Astrocyte (in vitro differentiated cells and primary cell): Measurements from ENCODE around the gene VSNL1. TPM values are rescaled to one million over a fixed set of nuclear protein-coding genes. Genes with fewer than 3 reads are reported as not detected.

ENCODE experiments used
- DNase-seq: peaks from one replicate; pipeline ENCODE4 v3.0.0-alpha.2; 2010; ENCODE audit warnings: low read depth
- FAIRE-seq: peaks from 2 replicates; lab custom pipeline; 2011; peaks lifted over from hg19 to GRCh38; lab: Jason Lieb, UNC
- H2AFZ ChIP-seq: 2 replicates; pipeline ENCODE4 v1.6.0; 2012; ENCODE audit warnings: low read depth, low read length, inconsistent platforms
- H3K27ac ChIP-seq: 2 replicates; pipeline ENCODE4 v1.5.1; 2011; ENCODE audit warnings: low read depth, low read length, inconsistent platforms
- H3K27me3 ChIP-seq: 2 replicates; pipeline ENCODE4 v1.6.0; 2011; ENCODE audit warnings: low read length, inconsistent platforms; ENCODE audit not compliant: insufficient read depth
- H3K36me3 ChIP-seq: 2 replicates; pipeline ENCODE4 v1.5.1; 2011; ENCODE audit warnings: low read length, inconsistent platforms; ENCODE audit not compliant: insufficient read depth
- H3K4me1 ChIP-seq: 2 replicates; pipeline ENCODE4 v1.5.1; 2011; ENCODE audit warnings: low read length, inconsistent platforms; ENCODE audit not compliant: insufficient read depth
- H3K4me2 ChIP-seq: 2 replicates; pipeline ENCODE4 v1.6.0; 2012; ENCODE audit warnings: low read length, inconsistent platforms
- H3K4me3 ChIP-seq: 2 replicates; pipeline ENCODE4 v1.5.1; 2011; ENCODE audit warnings: low read depth, mild to moderate bottlenecking, low read length, inconsistent platforms; ENCODE audit not compliant: insufficient read depth
- H3K79me2 ChIP-seq: 2 replicates; pipeline ENCODE4 v1.6.0; 2012; ENCODE audit warnings: mild to moderate bottlenecking, low read length, inconsistent platforms; ENCODE audit not compliant: insufficient read depth
- H3K9ac ChIP-seq: 2 replicates; pipeline ENCODE4 v1.6.0; 2012; ENCODE audit warnings: mild to moderate bottlenecking, low read length, inconsistent platforms
- H3K9me3 ChIP-seq: 2 replicates; pipeline ENCODE4 v1.5.1; 2012; ENCODE audit warnings: low read depth, mild to moderate bottlenecking, low read length, inconsistent platforms; ENCODE audit not compliant: insufficient read depth
- H4K20me1 ChIP-seq: 2 replicates; pipeline ENCODE4 v1.6.0; 2012; ENCODE audit warnings: low read length, inconsistent platforms; ENCODE audit not compliant: insufficient read depth
- H3K27ac Mint-ChIP-seq: one replicate; pipeline ENCODE4 v1.8.0; 2021; ENCODE audit warnings: mild to moderate bottlenecking, mixed read lengths; ENCODE audit not compliant: unreplicated experiment
- H3K27me3 Mint-ChIP-seq: one replicate; pipeline ENCODE4 v1.8.0; 2021; ENCODE audit warnings: low read depth, mixed read lengths; ENCODE audit not compliant: unreplicated experiment
- H3K36me3 Mint-ChIP-seq: one replicate; pipeline ENCODE4 v1.8.0; 2021; ENCODE audit warnings: low read depth, mixed read lengths; ENCODE audit not compliant: unreplicated experiment
- H3K4me1 Mint-ChIP-seq: one replicate; pipeline ENCODE4 v1.8.0; 2021; ENCODE audit warnings: low read depth, mixed read lengths; ENCODE audit not compliant: unreplicated experiment
- H3K4me3 Mint-ChIP-seq: one replicate; pipeline ENCODE4 v1.8.0; 2021; ENCODE audit warnings: mild to moderate bottlenecking, moderate library complexity, mixed read lengths; ENCODE audit not compliant: unreplicated experiment
- H3K9me3 Mint-ChIP-seq: one replicate; pipeline ENCODE4 v1.8.0; 2021; ENCODE audit warnings: mild to moderate bottlenecking, mixed read lengths; ENCODE audit not compliant: unreplicated experiment
- CTCF ChIP-seq: IDR thresholded peaks from 2 replicates; pipeline ENCODE4 v1.5.1; 2011; ENCODE audit warnings: low read depth, mild to moderate bottlenecking, inconsistent platforms, low read length, moderate library complexity; ENCODE audit not compliant: insufficient read depth
- EZH2 ChIP-seq: IDR thresholded peaks from 2 replicates; pipeline ENCODE4 v1.6.1; 2012; ENCODE audit warnings: mild to moderate bottlenecking, low read length, inconsistent platforms; ENCODE audit not compliant: insufficient read depth
- total RNA-seq: library from RNA; stranded (reverse); gene quantifications from 2 replicates; pipeline ENCODE4 v1.2.1, GENCODE V29; 2021

The VSNL1 gene
- total RNA-seq, 1 donor from 2014 or later, result 0.61 TPM

- TF ChIP-seq CTCF (no peak), EZH2 (no peak)
- FAIRE-seq (no peak), DNase-seq (no peak)
- H3K4me1 ChIP-seq, result no peaks in the 10 kb centered on the region
- H3K27ac Mint-ChIP-seq, result no peak overlapping the region
- no peak overlapping the region for H2AFZ ChIP-seq
- H3K9ac ChIP-seq, result no peak overlapping the region
- H3K79me2 ChIP-seq, result no peaks in the 10 kb centered on the region
- H4K20me1 ChIP-seq, result no peaks in the 10 kb centered on the region
- H3K27ac ChIP-seq, result no peak overlapping the region
- H3K4me3 ChIP-seq, result no peak overlapping the region
- H3K9me3 Mint-ChIP-seq, result no peaks in the 10 kb centered on the region
- no peaks in the 10 kb centered on the region for H3K27me3 ChIP-seq
- no peaks in the 10 kb centered on the region for H3K27me3 Mint-ChIP-seq
- peaks cover 4% of the 10 kb centered on the region for H3K36me3 Mint-ChIP-seq
- H3K36me3 ChIP-seq, result peaks cover 23% of the 10 kb centered on the region
- no peaks in the 10 kb centered on the region for H3K4me1 Mint-ChIP-seq
- no peak overlapping the region for H3K4me2 ChIP-seq
- H3K9me3 ChIP-seq, result no peaks in the 10 kb centered on the region
- H3K4me3 Mint-ChIP-seq, result no peak overlapping the region
Measured at GRCh38 chr2:17682098-17682857, 141.8 kb downstream of the VSNL1 start.

- FAIRE-seq (no peak), DNase-seq (no peak)
- Mint-ChIP-seq H3K9me3 (no peaks in the 10 kb centered on the region), H3K4me3 (no peak overlapping the region), H3K4me1 (no peaks in the 10 kb centered on the region), H3K36me3 (peaks cover 4% of the 10 kb centered on the region), H3K27ac (no peak overlapping the region), H3K27me3 (no peaks in the 10 kb centered on the region)
- Histone ChIP-seq H3K4me1 (no peaks in the 10 kb centered on the region), H3K36me3 (peaks cover 22% of the 10 kb centered on the region), H3K27me3 (no peaks in the 10 kb centered on the region), H2AFZ (no peak overlapping the region), H4K20me1 (no peaks in the 10 kb centered on the region), H3K9me3 (no peaks in the 10 kb centered on the region), H3K79me2 (no peaks in the 10 kb centered on the region), H3K4me2 (no peak overlapping the region), H3K4me3 (no peak overlapping the region), H3K9ac (no peak overlapping the region), H3K27ac (no peak overlapping the region)
- TF ChIP-seq EZH2 (no peak), CTCF (no peak)
Measured at GRCh38 chr2:17683981-17684380, 143.5 kb downstream of the VSNL1 start.

- H3K27ac Mint-ChIP-seq, result no peak overlapping the region
- H3K36me3 Mint-ChIP-seq, result peaks cover 7% of the 10 kb centered on the region
- H3K27me3 Mint-ChIP-seq, result no peaks in the 10 kb centered on the region
- H3K4me1 ChIP-seq, result no peaks in the 10 kb centered on the region
- no peak overlapping the region for H3K27ac ChIP-seq
- H4K20me1 ChIP-seq, result no peaks in the 10 kb centered on the region
- FAIRE-seq, result no peak
- H3K4me3 ChIP-seq, result no peak overlapping the region
- H3K9me3 Mint-ChIP-seq, result no peaks in the 10 kb centered on the region
- no peaks in the 10 kb centered on the region for H3K27me3 ChIP-seq
- H3K79me2 ChIP-seq, result no peaks in the 10 kb centered on the region
- H3K9me3 ChIP-seq, result no peaks in the 10 kb centered on the region
- no peaks in the 10 kb centered on the region for H3K4me1 Mint-ChIP-seq
- peaks cover 19% of the 10 kb centered on the region for H3K36me3 ChIP-seq
- no peak for DNase-seq
- TF ChIP-seq CTCF, result no peak
- no peak for TF ChIP-seq EZH2
- H3K4me3 Mint-ChIP-seq, result no peak overlapping the region
- no peak overlapping the region for H2AFZ ChIP-seq
- no peak overlapping the region for H3K9ac ChIP-seq
- no peak overlapping the region for H3K4me2 ChIP-seq
Measured at GRCh38 chr2:17688600-17688999, 148.1 kb downstream of the VSNL1 start.
